ENCODE measurements around the gene UNG.

DNA sequence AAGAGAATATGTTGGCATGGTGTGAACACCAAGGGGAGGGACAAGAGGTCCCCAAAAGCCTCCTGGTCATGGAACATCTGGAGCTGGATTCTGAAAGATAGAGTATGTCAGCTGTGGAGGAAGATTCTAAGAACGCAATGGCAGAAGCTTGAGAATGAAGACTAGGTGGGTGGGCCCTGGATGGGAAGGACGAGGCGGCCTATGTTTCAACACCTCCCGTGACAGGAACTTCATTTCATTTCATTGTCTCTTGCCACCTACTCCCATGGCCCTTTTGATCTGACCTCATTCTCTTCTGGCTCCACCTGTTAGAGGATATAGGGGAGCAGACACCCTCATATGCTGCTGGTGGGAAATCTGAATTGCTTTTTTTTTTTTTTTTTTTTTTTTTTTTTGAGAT lies 3.3 kb downstream of the UNG start:
- TF ChIP-seq, protein P1, sequence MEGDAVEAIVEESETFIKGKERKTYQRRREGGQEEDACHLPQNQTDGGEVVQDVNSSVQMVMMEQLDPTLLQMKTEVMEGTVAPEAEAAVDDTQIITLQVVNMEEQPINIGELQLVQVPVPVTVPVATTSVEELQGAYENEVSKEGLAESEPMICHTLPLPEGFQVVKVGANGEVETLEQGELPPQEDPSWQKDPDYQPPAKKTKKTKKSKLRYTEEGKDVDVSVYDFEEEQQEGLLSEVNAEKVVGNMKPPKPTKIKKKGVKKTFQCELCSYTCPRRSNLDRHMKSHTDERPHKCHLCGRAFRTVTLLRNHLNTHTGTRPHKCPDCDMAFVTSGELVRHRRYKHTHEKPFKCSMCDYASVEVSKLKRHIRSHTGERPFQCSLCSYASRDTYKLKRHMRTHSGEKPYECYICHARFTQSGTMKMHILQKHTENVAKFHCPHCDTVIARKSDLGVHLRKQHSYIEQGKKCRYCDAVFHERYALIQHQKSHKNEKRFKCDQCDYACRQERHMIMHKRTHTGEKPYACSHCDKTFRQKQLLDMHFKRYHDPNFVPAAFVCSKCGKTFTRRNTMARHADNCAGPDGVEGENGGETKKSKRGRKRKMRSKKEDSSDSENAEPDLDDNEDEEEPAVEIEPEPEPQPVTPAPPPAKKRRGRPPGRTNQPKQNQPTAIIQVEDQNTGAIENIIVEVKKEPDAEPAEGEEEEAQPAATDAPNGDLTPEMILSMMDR (IDR thresholded peaks at IDR 0.05): no peak
- no peak for TF ChIP-seq POLR2A (IDR thresholded peaks at IDR 0.05)
